Upper lobe of right lung (tissue), 1 donor: Measurements from ENCODE around the gene ADCY6. TPM values are rescaled to one million over a fixed set of nuclear protein-coding genes. Genes with fewer than 3 reads are reported as not detected.
"Not testable (repeated sequence)": the region's sequence is repeated elsewhere in the genome, so short reads cannot be mapped to it uniquely, and the experiment has no call there.

ENCODE experiments used
- ATAC-seq: fragments of 200-7000 bp; cut with Tn5 transposase; one replicate; pipeline ENCODE4 v1.9.1; 2020; ENCODE audit warnings: mild to moderate bottlenecking, moderate library complexity
- DNase-seq: peaks from one replicate; pipeline ENCODE4 v3.0.0-alpha.2; 2020
- H3K27ac ChIP-seq: fragments of 200-600 bp; one replicate; pipeline ENCODE4 v1.8.0; 2022
- H3K27me3 ChIP-seq: fragments of 200-600 bp; one replicate; pipeline ENCODE4 v1.8.0; 2022; ENCODE audit warnings: mild to moderate bottlenecking
- H3K36me3 ChIP-seq: fragments of 200-600 bp; one replicate; pipeline ENCODE4 v1.8.0; 2022
- H3K4me1 ChIP-seq: fragments of 200-600 bp; one replicate; pipeline ENCODE4 v1.8.0; 2022
- H3K4me3 ChIP-seq: fragments of 200-600 bp; one replicate; pipeline ENCODE4 v1.8.0; 2022; ENCODE audit warnings: mild to moderate bottlenecking
- H3K9me3 ChIP-seq: fragments of 200-600 bp; one replicate; pipeline ENCODE4 v1.8.0; 2022
- CTCF ChIP-seq: fragments of 200-600 bp; IDR thresholded peaks from one replicate; pipeline ENCODE4 v1.8.0; 2022; ENCODE audit warnings: antibody characterized with exemption
- intact Hi-C: fragments of 100-400 bp; cut with DNase I; formaldehyde crosslinking; loops from one replicate; pipeline ENCODE4 v1.11.0; 2022
- total RNA-seq: library from RNA; stranded (reverse); fragmentation: NEBNext Ultra II Directional; extraction: Animal tissue kit (Norgen Biotek cat#: 25700); gene quantifications from one replicate; pipeline ENCODE4 v1.2.1, GENCODE V29; 2021
- donor health status: DM: no; HTN: yes; CAD: no; lungs with severe emphysema.

ADCY6 gene
- total RNA-seq, 1 donor from 2014 or later, result 42.9 TPM

- intact Hi-C loops, result no loop called here
These were observed 44.5 kb downstream of the ADCY6 start for GRCh38 chr12:48744251-48745008.

GRCh38 chr12:48739618-48740269, 49.1 kb downstream of the ADCY6 start:
- intact Hi-C loops, result no loop called here
- H3K27ac ChIP-seq, result no peak overlapping the region
- no peak for DNase-seq
- H3K4me3 ChIP-seq, result no peak overlapping the region
- H3K36me3 ChIP-seq, result no peaks in the 10 kb centered on the region
- H3K27me3 ChIP-seq, result peaks cover 13% of the 10 kb centered on the region
- no peak for TF ChIP-seq CTCF
- H3K4me1 ChIP-seq, result no peaks in the 10 kb centered on the region
- ATAC-seq, result no peak
- no peaks in the 10 kb centered on the region for H3K9me3 ChIP-seq

More at GRCh38 chr12:48744251-48745008, 44.5 kb downstream of the ADCY6 start:
- H3K9me3 ChIP-seq, result no peaks in the 10 kb centered on the region
- ATAC-seq (no peak), DNase-seq (no peak)
- no peak overlapping the region for H3K27ac ChIP-seq
- no peaks in the 10 kb centered on the region for H3K4me1 ChIP-seq
- H3K4me3 ChIP-seq, result no peak overlapping the region
- H3K27me3 ChIP-seq, result peaks cover 13% of the 10 kb centered on the region
- TF ChIP-seq CTCF, result no peak
- no peaks in the 10 kb centered on the region for H3K36me3 ChIP-seq

GRCh38 chr12:48736456-48736855, 52.4 kb downstream of the ADCY6 start:
- H3K4me1 ChIP-seq, result no peaks in the 10 kb centered on the region
- TF ChIP-seq CTCF, result no peak
- ATAC-seq (no peak), DNase-seq (no peak)
- H3K27me3 ChIP-seq, result no peaks in the 10 kb centered on the region
- no peak overlapping the region for H3K27ac ChIP-seq
- intact Hi-C loops, result no loop called here
- no peaks in the 10 kb centered on the region for H3K9me3 ChIP-seq
- H3K36me3 ChIP-seq, result no peaks in the 10 kb centered on the region
- no peak overlapping the region for H3K4me3 ChIP-seq

- intact Hi-C loops, result no loop called here
- H3K9me3 ChIP-seq, result no peaks in the 10 kb centered on the region
- no peak for TF ChIP-seq CTCF
These were observed 60.1 kb downstream of the ADCY6 start for GRCh38 chr12:48728807-48729206.

GRCh38 chr12:48720737-48721136, 68.2 kb downstream of the ADCY6 start:
- H3K4me3 ChIP-seq, DNase-seq, H3K9me3 ChIP-seq, intact Hi-C loops, H3K27ac ChIP-seq, H3K4me1 ChIP-seq, H3K27me3 ChIP-seq, ATAC-seq, H3K36me3 ChIP-seq: not testable (repeated sequence)

More at GRCh38 chr12:48728807-48729206, 60.1 kb downstream of the ADCY6 start:
- H3K4me3 ChIP-seq, result no peak overlapping the region
- H3K27ac ChIP-seq, result no peak overlapping the region
- DNase-seq (no peak), ATAC-seq (no peak)
- no peaks in the 10 kb centered on the region for H3K27me3 ChIP-seq
- H3K36me3 ChIP-seq, result no peaks in the 10 kb centered on the region
- H3K4me1 ChIP-seq, result no peaks in the 10 kb centered on the region

GRCh38 chr12:48720171-48720570, 68.7 kb downstream of the ADCY6 start:
- ATAC-seq, DNase-seq, H3K4me3 ChIP-seq, intact Hi-C loops, H3K27ac ChIP-seq, H3K4me1 ChIP-seq, H3K36me3 ChIP-seq, H3K9me3 ChIP-seq, H3K27me3 ChIP-seq: not testable (repeated sequence)

GRCh38 chr12:48719002-48719401, 69.9 kb downstream of the ADCY6 start:
- H3K36me3 ChIP-seq, result peaks cover 11% of the 10 kb centered on the region
- H3K9me3 ChIP-seq, H3K27ac ChIP-seq, intact Hi-C loops, ATAC-seq, DNase-seq, H3K4me3 ChIP-seq, H3K27me3 ChIP-seq: not testable (repeated sequence)
- peaks cover 20% of the 10 kb centered on the region for H3K4me1 ChIP-seq
